ENCODE results near the gene RMI2. TPM values are rescaled to one million over a fixed set of nuclear protein-coding genes. Genes with fewer than 3 reads are reported as not detected.

Gene RMI2
- total and polyA plus RNA-seq, 2 of the 8 experiments (the other 6 are each of a cell fraction or from before 2014, with no cell fraction given) = 58.2 to 96.0 TPM

DNA sequence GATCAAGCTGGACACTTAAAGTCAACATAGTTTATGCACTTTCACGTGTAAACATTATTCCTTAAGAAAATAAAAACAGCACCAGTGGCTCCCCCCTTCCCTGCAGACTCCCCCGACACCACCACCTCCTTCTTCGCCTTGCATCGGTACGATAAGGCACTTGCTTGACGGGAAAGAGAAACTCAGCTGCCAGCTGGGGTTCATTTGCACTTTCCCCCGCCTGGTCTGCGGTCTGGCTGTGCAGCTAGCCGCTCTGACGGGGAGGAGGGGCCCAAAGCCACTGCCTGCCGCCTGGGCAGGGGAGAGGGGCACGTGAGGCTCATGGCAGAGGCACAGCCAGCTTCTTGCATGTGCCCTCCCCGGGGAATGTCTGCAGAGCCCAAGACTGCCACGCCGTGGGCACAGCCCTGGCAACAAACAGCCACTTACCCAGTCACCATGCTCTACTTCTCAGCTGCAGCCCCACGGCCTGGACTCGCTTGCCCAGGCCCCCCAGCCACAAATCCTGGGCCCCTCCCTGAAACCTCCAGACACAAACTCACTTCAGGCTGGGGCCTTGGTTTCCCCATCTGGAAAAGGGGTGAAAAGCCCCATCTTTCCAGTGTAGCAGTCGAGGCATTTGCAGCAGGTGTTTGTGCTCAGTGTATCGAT, 47.6 kb upstream of the RMI2 start (continued):
- TF ChIP-seq TAF7 (optimal IDR thresholded peaks at IDR 0.05; ENCODE audit: borderline replicate concordance, low read depth, low read length) = no peak
